NCI-H2107 treated with DMSO at 0.1 percent for 48 hours (cell line): ENCODE results near the gene ZNF791.
"Not testable (repeated sequence)": the region's sequence is repeated elsewhere in the genome, so short reads cannot be mapped to it uniquely, and the experiment has no call there.

Experiments
- DNase-seq: peaks from one replicate; lab custom pipeline; 2025; ENCODE audit not compliant: unreplicated experiment; lab: John Stamatoyannopoulos, UW

Gene ZNF791

GRCh38 chr19:12665671-12666264 lies 55.0 kb downstream of the ZNF791 start:
- no peak for DNase-seq

- DNase-seq = peak; percentile 14
Observed at GRCh38 chr19:12666265-12667048, 55.7 kb downstream of the ZNF791 start, which contains the start of the genes MAN2B1 and WDR83. Gene MAN2B1 (minus strand): TSS chr19:12666742. CDS start chr19:12666701, 41 bp downstream. Gene WDR83 (plus strand): TSS chr19:12666807. CDS start chr19:12669791, 2,984 bp downstream.

- DNase-seq = no peak
Observed at GRCh38 chr19:12667731-12668302, 57.1 kb downstream of the ZNF791 start.

GRCh38 chr19:12668346-12668745 lies 57.6 kb downstream of the ZNF791 start:
- no peak for DNase-seq

- no peak for DNase-seq
Observed at GRCh38 chr19:12668932-12669269, 58.2 kb downstream of the ZNF791 start.

- peak; percentile 84 for DNase-seq
Observed at GRCh38 chr19:12669270-12670158, 58.8 kb downstream of the ZNF791 start.

- no peak for DNase-seq
Observed at GRCh38 chr19:12670159-12670928, 59.6 kb downstream of the ZNF791 start.

GRCh38 chr19:12672744-12673143 lies 62.0 kb downstream of the ZNF791 start:
- DNase-seq = no peak

- DNase-seq = no peak
Observed at GRCh38 chr19:12675399-12675798, 64.7 kb downstream of the ZNF791 start.

GRCh38 chr19:12675940-12676339 lies 65.2 kb downstream of the ZNF791 start:
- no peak for DNase-seq

- DNase-seq = peak; percentile 39
Observed at GRCh38 chr19:12676384-12676792, 65.7 kb downstream of the ZNF791 start.

- no peak for DNase-seq
Observed at GRCh38 chr19:12676928-12677327, 66.2 kb downstream of the ZNF791 start.

- not testable (repeated sequence) for DNase-seq
Observed at GRCh38 chr19:12678039-12678438, 67.3 kb downstream of the ZNF791 start.

- DNase-seq = no peak
Observed at GRCh38 chr19:12680034-12680433, 69.3 kb downstream of the ZNF791 start.

GRCh38 chr19:12681074-12681987 lies 70.6 kb downstream of the ZNF791 start, which contains the start of gene DHPS:
Gene DHPS (minus strand): TSS chr19:12681880. CDS start chr19:12681766, 114 bp downstream.
- DNase-seq = peak; percentile 98
